HUDEP-2 (cell line): ENCODE data around the gene CIP2A.
A peak's percentile ranks its signal among the peaks of the same experiment; 100 is the strongest.

ENCODE experiments used
- DNase-seq, 76 experiments: peaks; one replicate each; lab custom pipeline; 2025; ENCODE audit not compliant: unreplicated experiment in 76 of 76; lab: John Stamatoyannopoulos, UW

Gene CIP2A

GRCh38 chr3:108565506-108565905, 23.7 kb downstream of the CIP2A start:
- no peak for DNase-seq

- no peak for DNase-seq
Measured at GRCh38 chr3:108564564-108564963, 24.7 kb downstream of the CIP2A start.

GRCh38 chr3:108562565-108562964, 26.7 kb downstream of the CIP2A start:
- DNase-seq: no peak

GRCh38 chr3:108555966-108556581, 33.2 kb downstream of the CIP2A start:
- no peak for DNase-seq

- no peak for DNase-seq
Measured at GRCh38 chr3:108554913-108555571, 34.2 kb downstream of the CIP2A start.

- DNase-seq: no peak
Measured at GRCh38 chr3:108554229-108554628, 35.0 kb downstream of the CIP2A start.

- DNase-seq: peak in 9 of 76 experiments; percentile 2 to 19 (median 10)
Measured at GRCh38 chr3:108552267-108553159, 36.7 kb downstream of the CIP2A start.

- DNase-seq: no peak
Measured at GRCh38 chr3:108548886-108549285, 40.4 kb downstream of the CIP2A start.

GRCh38 chr3:108548304-108548703, 40.9 kb downstream of the CIP2A start:
- no peak for DNase-seq

- DNase-seq: no peak
Measured at GRCh38 chr3:108546692-108547091, 42.5 kb downstream of the CIP2A start.

GRCh38 chr3:108546247-108546646, 43.0 kb downstream of the CIP2A start:
- no peak for DNase-seq

GRCh38 chr3:108538083-108538482, 51.2 kb downstream of the CIP2A start:
- no peak for DNase-seq

GRCh38 chr3:108528459-108529252, 60.6 kb downstream of the CIP2A start:
- DNase-seq: no peak

GRCh38 chr3:108527817-108528216, 61.4 kb downstream of the CIP2A start:
- no peak for DNase-seq

GRCh38 chr3:108527109-108527508, 62.1 kb downstream of the CIP2A start:
- no peak for DNase-seq

- no peak for DNase-seq
Measured at GRCh38 chr3:108525971-108526370, 63.3 kb downstream of the CIP2A start.

GRCh38 chr3:108525256-108525655, 64.0 kb downstream of the CIP2A start:
- no peak for DNase-seq

GRCh38 chr3:108524537-108524936, 64.7 kb downstream of the CIP2A start:
- no peak for DNase-seq

GRCh38 chr3:108518895-108519294, 70.3 kb downstream of the CIP2A start:
- no peak for DNase-seq

- DNase-seq: no peak
Measured at GRCh38 chr3:108516881-108517280, 72.4 kb downstream of the CIP2A start.

- no peak for DNase-seq
Measured at GRCh38 chr3:108513961-108514360, 75.3 kb downstream of the CIP2A start.
